Measurements from ENCODE around the gene AMIGO1. TPM values are rescaled to one million over a fixed set of nuclear protein-coding genes. Genes with fewer than 3 reads are reported as not detected.
A peak's percentile ranks its signal among the peaks of the same experiment; 100 is the strongest.

AMIGO1 gene
- total and polyA plus RNA-seq, 10 of the 15 experiments (the other 5 are each of a cell fraction or from before 2014, with no cell fraction given) = 0.02 to 0.28 (median 0.08) TPM; not detected in 1

DNA sequence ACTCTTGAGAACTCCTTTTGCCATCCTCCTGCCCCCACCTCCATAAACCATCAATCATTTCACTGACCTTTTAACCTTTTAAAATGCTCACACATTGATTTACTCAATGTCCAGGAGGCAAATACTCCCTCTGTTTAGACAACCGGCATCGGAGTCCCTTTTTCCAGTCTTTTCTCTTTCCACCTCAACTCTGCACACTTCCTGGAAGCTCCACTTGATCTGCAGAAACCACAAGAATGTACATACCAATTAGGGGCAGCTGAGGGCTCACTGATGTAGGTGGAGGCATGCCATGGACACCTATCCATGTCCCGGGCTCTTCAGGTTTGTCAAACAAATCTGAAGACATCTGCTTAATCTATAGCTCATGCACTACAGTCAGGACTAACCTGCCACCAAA, 5.3 kb upstream of the AMIGO1 start (continued):
- TF ChIP-seq, protein P1, sequence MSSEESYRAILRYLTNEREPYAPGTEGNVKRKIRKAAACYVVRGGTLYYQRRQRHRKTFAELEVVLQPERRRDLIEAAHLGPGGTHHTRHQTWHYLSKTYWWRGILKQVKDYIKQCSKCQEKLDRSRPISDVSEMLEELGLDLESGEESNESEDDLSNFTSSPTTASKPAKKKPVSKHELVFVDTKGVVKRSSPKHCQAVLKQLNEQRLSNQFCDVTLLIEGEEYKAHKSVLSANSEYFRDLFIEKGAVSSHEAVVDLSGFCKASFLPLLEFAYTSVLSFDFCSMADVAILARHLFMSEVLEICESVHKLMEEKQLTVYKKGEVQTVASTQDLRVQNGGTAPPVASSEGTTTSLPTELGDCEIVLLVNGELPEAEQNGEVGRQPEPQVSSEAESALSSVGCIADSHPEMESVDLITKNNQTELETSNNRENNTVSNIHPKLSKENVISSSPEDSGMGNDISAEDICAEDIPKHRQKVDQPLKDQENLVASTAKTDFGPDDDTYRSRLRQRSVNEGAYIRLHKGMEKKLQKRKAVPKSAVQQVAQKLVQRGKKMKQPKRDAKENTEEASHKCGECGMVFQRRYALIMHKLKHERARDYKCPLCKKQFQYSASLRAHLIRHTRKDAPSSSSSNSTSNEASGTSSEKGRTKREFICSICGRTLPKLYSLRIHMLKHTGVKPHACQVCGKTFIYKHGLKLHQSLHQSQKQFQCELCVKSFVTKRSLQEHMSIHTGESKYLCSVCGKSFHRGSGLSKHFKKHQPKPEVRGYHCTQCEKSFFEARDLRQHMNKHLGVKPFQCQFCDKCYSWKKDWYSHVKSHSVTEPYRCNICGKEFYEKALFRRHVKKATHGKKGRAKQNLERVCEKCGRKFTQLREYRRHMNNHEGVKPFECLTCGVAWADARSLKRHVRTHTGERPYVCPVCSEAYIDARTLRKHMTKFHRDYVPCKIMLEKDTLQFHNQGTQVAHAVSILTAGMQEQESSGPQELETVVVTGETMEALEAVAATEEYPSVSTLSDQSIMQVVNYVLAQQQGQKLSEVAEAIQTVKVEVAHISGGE (CRISPR knock-in tag; IDR thresholded peaks at IDR 0.05) = no peak
- TF ChIP-seq RB1 (IDR thresholded peaks at IDR 0.05; ENCODE audit: borderline replicate concordance) (no peak), TAF1 (IDR thresholded peaks at IDR 0.05; ENCODE audit: borderline replicate concordance, low read depth, low read length) (no peak)

DNA sequence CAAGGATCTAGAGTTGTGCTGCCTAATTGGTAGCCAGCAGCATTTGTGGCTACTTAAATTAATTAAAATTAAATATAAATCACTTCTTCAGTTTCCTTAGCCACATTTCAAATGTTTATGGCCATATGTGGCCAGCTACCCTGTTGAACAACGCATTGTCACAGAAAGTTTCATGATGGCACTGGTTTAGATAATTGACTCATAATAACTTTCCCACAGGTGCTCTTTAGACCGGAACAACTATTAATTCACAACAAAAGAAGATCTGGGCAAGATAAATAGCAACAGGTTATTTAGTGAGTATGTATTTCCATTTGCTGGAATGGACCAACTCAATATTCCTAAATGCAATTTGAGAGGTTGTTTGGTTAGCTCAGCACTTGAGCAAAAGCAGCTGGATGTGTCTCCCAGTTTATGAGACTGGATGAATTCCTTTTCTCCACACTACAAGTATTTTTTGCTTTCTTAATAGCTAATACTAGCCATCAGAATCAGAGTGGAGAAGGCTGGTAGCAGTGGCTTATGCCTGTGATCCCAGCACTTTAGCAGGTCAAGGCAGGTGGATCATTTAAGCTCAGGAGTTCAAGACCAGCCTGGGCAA, 3.7 kb upstream of the AMIGO1 start:
- no peaks in the 10 kb centered on the region for H3K9me3 ChIP-seq (replicated peaks; ENCODE audit: control insufficient read depth, insufficient read depth, low read length)
- H3K9ac ChIP-seq (ENCODE audit: control insufficient read depth, insufficient read depth, low read length) = no peak overlapping the region
- 6% methylated on average over 2 of the region's 2 CpGs for WGBS (ENCODE audit: insufficient coverage, insufficient replicate concordance, low lambda C conversion rate, missing lambda C conversion rate)
- no peak overlapping the region for H2AFZ ChIP-seq (ENCODE audit: control insufficient read depth, low read depth, low read length)
- DNase-seq (ENCODE audit: low read depth, low spot score) (peak; percentile 26), FAIRE-seq (no peak), ATAC-seq (peak; percentile 85)
- no TSS peak for BruUV-seq (replicated peaks)
- POLR2A ChIA-PET = interaction anchor here (0.8 to 2.4 kb wide), 3 partner anchors 10 to 14 kb away, joined by 3 to 10 read pairs (median 3); no protein-coding TSS in a partner anchor
- H3K27ac ChIP-seq (ENCODE audit: control insufficient read depth, insufficient read depth) = no peak overlapping the region
- intact Hi-C loops (cut with micrococcal nuclease; ENCODE audit: unreplicated experiment) = no loop called here
- CTCF ChIA-PET = interaction anchor here (1.6 to 26.7 kb wide), 3 partner anchors 9 to 19 kb away, joined by 3 to 1280 read pairs (median 240); partner anchors contain the start of genes CYB561D1 and GPR61
- no peak overlapping the region for H3K4me2 ChIP-seq (ENCODE audit: control insufficient read depth, insufficient read depth)
- no peaks in the 10 kb centered on the region for H3K27me3 ChIP-seq (replicated peaks in 1 of 2; ENCODE audit: control insufficient read depth in 2 of 2, insufficient read depth in 2 of 2, low read length in 1 of 2)
- H3K79me2 ChIP-seq (ENCODE audit: control insufficient read depth, insufficient read depth, low read length) = no peaks in the 10 kb centered on the region
- H3K36me3 ChIP-seq (ENCODE audit: control insufficient read depth in 2 of 2, insufficient read depth in 2 of 2, low read length in 1 of 2) = no peaks in the 10 kb centered on the region
- RAD21 ChIA-PET (ENCODE audit: unreplicated experiment) = interaction anchor here (0.8 to 1.5 kb wide), 3 partner anchors 15 to 19 kb away, joined by 4 to 7 read pairs (median 4); no protein-coding TSS in a partner anchor
- 0 out of 2 replicates have a peak, but pooled peaks cover 3% of the 10 kb centered on the region for H3K4me1 ChIP-seq (ENCODE audit: control insufficient read depth, insufficient read depth, low read length)
- H3K4me3 ChIP-seq = no peak overlapping the region
- no peaks in the 10 kb centered on the region for H4K20me1 ChIP-seq (ENCODE audit: control insufficient read depth, insufficient read depth)
- SMC1A ChIA-PET (ENCODE audit: uncharacterized antibody, unreplicated experiment) = interaction anchor here (0.8 to 15.8 kb wide), 7 partner anchors 9 to 48 kb away, joined by 3 to 205 read pairs (median 3); no protein-coding TSS in a partner anchor
- in situ Hi-C loops (cut with MboI) = no loop called here
- TF ChIP-seq KLF5 (IDR thresholded peaks at IDR 0.05; ENCODE audit: partially characterized antibody) (no peak), CHD2 (IDR thresholded peaks at IDR 0.05; ENCODE audit: borderline replicate concordance, low read depth, low read length) (no peak), CREM (IDR thresholded peaks at IDR 0.05; ENCODE audit: low read depth) (no peak), SMARCA5 (IDR thresholded peaks at IDR 0.05) (0 out of 2 replicates have a peak, but pooled peaks have one; percentile 23), EED (IDR thresholded peaks at IDR 0.05; ENCODE audit: low read depth) (no peak), TCF12 (IDR thresholded peaks at IDR 0.05; ENCODE audit: low read depth, low read length) (no peak), SMC3 (IDR thresholded peaks at IDR 0.05; ENCODE audit: borderline replicate concordance, low read length) (no peak), IRF4 (IDR thresholded peaks at IDR 0.05; ENCODE audit: low read depth, low read length) (no peak), HCFC1 (IDR thresholded peaks at IDR 0.05; ENCODE audit: low read length) (no peak)
- TF ChIP-seq, protein P2, sequence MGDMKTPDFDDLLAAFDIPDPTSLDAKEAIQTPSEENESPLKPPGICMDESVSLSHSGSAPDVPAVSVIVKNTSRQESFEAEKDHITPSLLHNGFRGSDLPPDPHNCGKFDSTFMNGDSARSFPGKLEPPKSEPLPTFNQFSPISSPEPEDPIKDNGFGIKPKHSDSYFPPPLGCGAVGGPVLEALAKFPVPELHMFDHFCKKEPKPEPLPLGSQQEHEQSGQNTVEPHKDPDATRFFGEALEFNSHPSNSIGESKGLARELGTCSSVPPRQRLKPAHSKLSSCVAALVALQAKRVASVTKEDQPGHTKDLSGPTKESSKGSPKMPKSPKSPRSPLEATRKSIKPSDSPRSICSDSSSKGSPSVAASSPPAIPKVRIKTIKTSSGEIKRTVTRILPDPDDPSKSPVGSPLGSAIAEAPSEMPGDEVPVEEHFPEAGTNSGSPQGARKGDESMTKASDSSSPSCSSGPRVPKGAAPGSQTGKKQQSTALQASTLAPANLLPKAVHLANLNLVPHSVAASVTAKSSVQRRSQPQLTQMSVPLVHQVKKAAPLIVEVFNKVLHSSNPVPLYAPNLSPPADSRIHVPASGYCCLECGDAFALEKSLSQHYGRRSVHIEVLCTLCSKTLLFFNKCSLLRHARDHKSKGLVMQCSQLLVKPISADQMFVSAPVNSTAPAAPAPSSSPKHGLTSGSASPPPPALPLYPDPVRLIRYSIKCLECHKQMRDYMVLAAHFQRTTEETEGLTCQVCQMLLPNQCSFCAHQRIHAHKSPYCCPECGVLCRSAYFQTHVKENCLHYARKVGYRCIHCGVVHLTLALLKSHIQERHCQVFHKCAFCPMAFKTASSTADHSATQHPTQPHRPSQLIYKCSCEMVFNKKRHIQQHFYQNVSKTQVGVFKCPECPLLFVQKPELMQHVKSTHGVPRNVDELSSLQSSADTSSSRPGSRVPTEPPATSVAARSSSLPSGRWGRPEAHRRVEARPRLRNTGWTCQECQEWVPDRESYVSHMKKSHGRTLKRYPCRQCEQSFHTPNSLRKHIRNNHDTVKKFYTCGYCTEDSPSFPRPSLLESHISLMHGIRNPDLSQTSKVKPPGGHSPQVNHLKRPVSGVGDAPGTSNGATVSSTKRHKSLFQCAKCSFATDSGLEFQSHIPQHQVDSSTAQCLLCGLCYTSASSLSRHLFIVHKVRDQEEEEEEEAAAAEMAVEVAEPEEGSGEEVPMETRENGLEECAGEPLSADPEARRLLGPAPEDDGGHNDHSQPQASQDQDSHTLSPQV (IDR thresholded peaks at IDR 0.05) = no peak
